ENCODE measurements around the gene PTPRM.

- no peak for TF ChIP-seq TAF1 (IDR thresholded peaks at IDR 0.05; ENCODE audit: low read depth, low read length)
- TF ChIP-seq POLR2AphosphoS5 (IDR thresholded peaks at IDR 0.05; ENCODE audit: low read depth, low read length), result no peak
- no peak for TF ChIP-seq POLR2A (IDR thresholded peaks at IDR 0.05; ENCODE audit: low read depth, low read length)
- TF ChIP-seq PAX5 (IDR thresholded peaks at IDR 0.05; ENCODE audit: insufficient read depth, low read length, severe bottlenecking), result no peak
- no peak for TF ChIP-seq SPI1 (IDR thresholded peaks at IDR 0.05; ENCODE audit: low read depth, low read length)
These were observed 697.0 kb downstream of the PTPRM start for GRCh38 chr18:8264116-8264515.

All from GM12891 (cell line).